ENCODE results near the gene LMNA. TPM values are rescaled to one million over a fixed set of nuclear protein-coding genes. Genes with fewer than 3 reads are reported as not detected.
"Not testable (repeated sequence)": the region's sequence is repeated elsewhere in the genome, so short reads cannot be mapped to it uniquely, and the experiment has no call there.

LMNA gene
- polyA plus RNA-seq, 3 donors, result 16.5 to 45.5 (median 24.7) TPM

DNA sequence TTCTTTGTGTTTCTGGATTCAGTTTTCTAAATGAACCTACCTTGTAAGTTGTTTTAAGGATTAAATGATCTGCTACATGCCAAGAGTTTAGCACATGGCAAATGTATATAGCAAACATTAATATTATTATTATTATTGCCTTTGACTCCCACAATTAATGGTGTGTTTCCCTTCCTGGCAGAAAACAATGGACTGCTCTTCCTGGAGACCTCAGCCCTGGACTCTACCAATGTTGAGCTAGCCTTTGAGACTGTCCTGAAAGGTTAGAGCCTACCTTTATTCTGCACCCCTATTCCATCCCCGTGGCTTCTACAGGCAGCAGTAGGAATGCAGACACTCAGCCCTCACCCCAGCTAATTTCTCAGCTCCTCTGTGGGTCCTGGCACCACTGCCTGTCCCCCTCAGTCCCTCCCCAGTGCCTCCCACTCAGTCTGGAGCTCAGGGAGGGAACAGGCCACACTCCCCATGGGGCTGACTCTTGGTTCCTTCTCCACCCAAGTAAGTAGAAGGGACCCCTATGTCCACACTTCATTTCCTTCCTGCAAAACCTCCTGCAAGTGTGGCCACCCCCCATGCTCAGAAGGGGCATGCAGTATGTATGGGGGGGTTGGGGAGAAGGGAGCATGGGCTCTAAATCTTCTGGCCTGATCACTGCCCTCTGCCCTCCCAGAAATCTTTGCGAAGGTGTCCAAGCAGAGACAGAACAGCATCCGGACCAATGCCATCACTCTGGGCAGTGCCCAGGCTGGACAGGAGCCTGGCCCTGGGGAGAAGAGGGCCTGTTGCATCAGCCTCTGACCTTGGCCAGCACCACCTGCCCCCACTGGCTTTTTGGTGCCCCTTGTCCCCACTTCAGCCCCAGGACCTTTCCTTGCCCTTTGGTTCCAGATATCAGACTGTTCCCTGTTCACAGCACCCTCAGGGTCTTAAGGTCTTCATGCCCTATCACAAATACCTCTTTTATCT, 44.7 kb upstream of the LMNA start:
- Mint-ChIP-seq H3K36me3 (no peaks in the 10 kb centered on the region), H3K9me3 (no peaks in the 10 kb centered on the region), H3K27ac (peak overlapping the region in 1 of 7 donors; percentile 53), H3K27me3 (ENCODE audit: low read depth in 3 of 3) (peaks cover 19 to 20% (median 20%) of the 10 kb centered on the region in 3 donors), H3K4me3 (no peak overlapping the region), H3K4me1 (peaks cover 4% of the 10 kb centered on the region)
- H3K9ac ChIP-seq (ENCODE audit: insufficient read depth, low read length, poor library complexity, severe bottlenecking), result no peak overlapping the region
- peaks cover 0 to 3% of the 10 kb centered on the region in 2 donors for H3K27me3 ChIP-seq (ENCODE audit: control insufficient read depth in 2 of 2, insufficient read depth in 2 of 2, low read length in 2 of 2)
- DNase-seq, result no peak
- H4K20me1 ChIP-seq (ENCODE audit: insufficient read depth, low read length), result no peaks in the 10 kb centered on the region
- no peak overlapping the region for H3K4me2 ChIP-seq (replicated peaks; ENCODE audit: extremely low read depth, low read length, poor library complexity, severe bottlenecking)
- 88% methylated on average over 2 of the region's 3 CpGs for WGBS (ENCODE audit: insufficient coverage)
- H3K79me2 ChIP-seq (ENCODE audit: insufficient read depth, low read length), result no peaks in the 10 kb centered on the region
- no peaks in the 10 kb centered on the region for H3K9me3 ChIP-seq (replicated peaks in 1 of 2; ENCODE audit: control insufficient read depth in 1 of 2, insufficient read depth in 1 of 2, low read length in 2 of 2)
- intact Hi-C loops (cut with micrococcal nuclease), result loop anchor here (5.0 to 10.0 kb wide), 3 partner anchors 65 to 245 kb away; partner anchors contain the start of gene KHDC4 (in 1 of the 2)
- no peaks in the 10 kb centered on the region for H3K4me1 ChIP-seq (ENCODE audit: control insufficient read depth in 1 of 2, insufficient read depth in 2 of 2, low read length in 2 of 2)
- H3K4me3 ChIP-seq (replicated peaks in 1 of 3; ENCODE audit: low read depth in 2 of 3, low read length in 3 of 3), result no peak overlapping the region
- H3K27ac ChIP-seq (ENCODE audit: low read depth in 1 of 2, low read length in 2 of 2), result no peak overlapping the region
- TF ChIP-seq, protein P1, sequence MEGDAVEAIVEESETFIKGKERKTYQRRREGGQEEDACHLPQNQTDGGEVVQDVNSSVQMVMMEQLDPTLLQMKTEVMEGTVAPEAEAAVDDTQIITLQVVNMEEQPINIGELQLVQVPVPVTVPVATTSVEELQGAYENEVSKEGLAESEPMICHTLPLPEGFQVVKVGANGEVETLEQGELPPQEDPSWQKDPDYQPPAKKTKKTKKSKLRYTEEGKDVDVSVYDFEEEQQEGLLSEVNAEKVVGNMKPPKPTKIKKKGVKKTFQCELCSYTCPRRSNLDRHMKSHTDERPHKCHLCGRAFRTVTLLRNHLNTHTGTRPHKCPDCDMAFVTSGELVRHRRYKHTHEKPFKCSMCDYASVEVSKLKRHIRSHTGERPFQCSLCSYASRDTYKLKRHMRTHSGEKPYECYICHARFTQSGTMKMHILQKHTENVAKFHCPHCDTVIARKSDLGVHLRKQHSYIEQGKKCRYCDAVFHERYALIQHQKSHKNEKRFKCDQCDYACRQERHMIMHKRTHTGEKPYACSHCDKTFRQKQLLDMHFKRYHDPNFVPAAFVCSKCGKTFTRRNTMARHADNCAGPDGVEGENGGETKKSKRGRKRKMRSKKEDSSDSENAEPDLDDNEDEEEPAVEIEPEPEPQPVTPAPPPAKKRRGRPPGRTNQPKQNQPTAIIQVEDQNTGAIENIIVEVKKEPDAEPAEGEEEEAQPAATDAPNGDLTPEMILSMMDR (IDR thresholded peaks at IDR 0.05), result no peak
- H2AFZ ChIP-seq (ENCODE audit: insufficient read depth, low read depth, low read length, poor library complexity, severe bottlenecking), result no peak overlapping the region
- H3K36me3 ChIP-seq (replicated peaks in 1 of 2; ENCODE audit: control insufficient read depth in 1 of 2, insufficient read depth in 2 of 2, low read length in 2 of 2), result no peaks in the 10 kb centered on the region

DNA sequence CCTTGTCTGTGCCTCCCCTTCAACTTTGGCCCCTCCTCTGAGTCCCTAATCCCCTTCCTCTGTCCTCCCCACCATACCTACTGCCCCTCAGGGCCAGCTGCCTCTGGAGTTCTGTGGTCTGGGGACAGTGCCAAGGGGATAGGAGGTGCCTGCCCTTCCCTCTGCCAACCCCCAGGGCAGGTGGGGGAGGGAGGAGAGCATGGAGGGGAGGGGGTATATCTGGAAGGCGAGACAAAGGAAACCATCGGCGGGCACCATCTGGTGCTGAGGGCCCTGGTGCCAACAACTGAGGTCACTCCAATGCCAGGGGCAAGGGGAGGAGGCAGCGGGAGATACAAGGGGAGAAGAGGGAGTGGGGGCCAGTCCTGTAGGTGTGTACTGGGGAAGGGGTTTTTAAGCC, 44.0 kb upstream of the LMNA start:
- Mint-ChIP-seq H3K4me1 (peaks cover 10% of the 10 kb centered on the region), H3K27me3 (ENCODE audit: low read depth in 3 of 3) (peaks cover 21 to 27% (median 26%) of the 10 kb centered on the region in 3 donors), H3K4me3 (no peak overlapping the region), H3K27ac (peak overlapping the region in 1 of 7 donors; percentile 53), H3K36me3 (no peaks in the 10 kb centered on the region), H3K9me3 (peaks cover 0 to 1% (median 0%) of the 10 kb centered on the region in 7 donors)
- H3K9me3 ChIP-seq (replicated peaks in 1 of 2; ENCODE audit: control insufficient read depth in 1 of 2, insufficient read depth in 1 of 2, low read length in 2 of 2), result no peaks in the 10 kb centered on the region
- H3K79me2 ChIP-seq (ENCODE audit: insufficient read depth, low read length), result no peaks in the 10 kb centered on the region
- no peak overlapping the region for H3K27ac ChIP-seq (ENCODE audit: low read depth in 1 of 2, low read length in 2 of 2)
- H2AFZ ChIP-seq (ENCODE audit: insufficient read depth, low read depth, low read length, poor library complexity, severe bottlenecking), result no peak overlapping the region
- intact Hi-C loops (cut with micrococcal nuclease), result loop anchor here in 1 of 2 donors (10.0 kb wide), 1 partner anchor 244 kb away; no protein-coding TSS in a partner anchor
- no peaks in the 10 kb centered on the region for H3K36me3 ChIP-seq (replicated peaks in 1 of 2; ENCODE audit: control insufficient read depth in 1 of 2, insufficient read depth in 2 of 2, low read length in 2 of 2)
- no peak overlapping the region for H3K4me3 ChIP-seq (replicated peaks in 1 of 3; ENCODE audit: low read depth in 2 of 3, low read length in 3 of 3)
- H3K9ac ChIP-seq (ENCODE audit: insufficient read depth, low read length, poor library complexity, severe bottlenecking), result no peak overlapping the region
- no peak overlapping the region for H3K4me2 ChIP-seq (replicated peaks; ENCODE audit: extremely low read depth, low read length, poor library complexity, severe bottlenecking)
- H3K4me1 ChIP-seq (ENCODE audit: control insufficient read depth in 1 of 2, insufficient read depth in 2 of 2, low read length in 2 of 2), result peaks cover 5% of the 10 kb centered on the region in 2 donors
- H4K20me1 ChIP-seq (ENCODE audit: insufficient read depth, low read length), result no peaks in the 10 kb centered on the region
- peaks cover 4 to 11% of the 10 kb centered on the region in 2 donors for H3K27me3 ChIP-seq (ENCODE audit: control insufficient read depth in 2 of 2, insufficient read depth in 2 of 2, low read length in 2 of 2)
- WGBS (ENCODE audit: insufficient coverage), result 56% methylated on average over 4 of the region's 4 CpGs
- TF ChIP-seq, protein P1 (IDR thresholded peaks at IDR 0.05), result no peak
- DNase-seq, result no peak

DNA sequence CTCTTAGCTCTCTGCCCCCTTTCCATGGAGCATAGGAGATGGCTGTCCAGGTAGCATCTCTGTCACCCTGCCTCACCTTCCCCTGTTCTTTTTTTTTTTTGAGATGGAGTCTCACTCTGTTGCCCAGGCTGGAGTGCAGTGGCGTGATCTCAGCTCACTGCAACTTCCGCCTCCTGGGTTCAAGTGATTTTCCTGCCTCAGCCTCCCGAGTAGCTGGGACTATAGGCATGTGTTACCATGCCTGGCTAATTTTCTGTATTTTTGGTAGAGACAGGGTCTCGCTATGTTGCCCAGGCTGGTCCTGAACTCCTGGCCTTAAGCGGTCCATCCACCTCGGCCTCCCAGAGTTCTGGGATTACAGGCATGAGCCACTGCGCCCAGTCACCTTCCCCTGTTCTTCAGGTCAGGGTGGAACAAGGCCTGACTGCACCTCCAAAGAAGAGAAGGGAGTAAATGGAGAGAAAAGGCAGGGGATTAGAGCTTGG, 43.1 kb upstream of the LMNA start:
- H3K36me3 ChIP-seq (replicated peaks in 1 of 2; ENCODE audit: control insufficient read depth in 1 of 2, insufficient read depth in 2 of 2, low read length in 2 of 2); H3K36me3 Mint-ChIP-seq; H3K9me3 Mint-ChIP-seq; H4K20me1 ChIP-seq (ENCODE audit: insufficient read depth, low read length); H3K4me3 ChIP-seq (replicated peaks in 1 of 3; ENCODE audit: low read depth in 2 of 3, low read length in 3 of 3); DNase-seq; H3K4me2 ChIP-seq (replicated peaks; ENCODE audit: extremely low read depth, low read length, poor library complexity, severe bottlenecking); H3K9me3 ChIP-seq (replicated peaks in 1 of 2; ENCODE audit: control insufficient read depth in 1 of 2, insufficient read depth in 1 of 2, low read length in 2 of 2); H3K9ac ChIP-seq (ENCODE audit: insufficient read depth, low read length, poor library complexity, severe bottlenecking); H3K4me3 Mint-ChIP-seq; H2AFZ ChIP-seq (ENCODE audit: insufficient read depth, low read depth, low read length, poor library complexity, severe bottlenecking); H3K79me2 ChIP-seq (ENCODE audit: insufficient read depth, low read length); H3K27ac ChIP-seq (ENCODE audit: low read depth in 1 of 2, low read length in 2 of 2): not testable (repeated sequence)
- Mint-ChIP-seq H3K27ac (peak overlapping the region in 1 of 7 donors; percentile 47), H3K4me1 (peaks cover 15% of the 10 kb centered on the region), H3K27me3 (ENCODE audit: low read depth in 3 of 3) (peaks cover 29 to 35% (median 33%) of the 10 kb centered on the region in 3 donors)
- Histone ChIP-seq H3K27me3 (ENCODE audit: control insufficient read depth in 2 of 2, insufficient read depth in 2 of 2, low read length in 2 of 2) (peaks cover 8 to 19% of the 10 kb centered on the region in 2 donors), H3K4me1 (ENCODE audit: control insufficient read depth in 1 of 2, insufficient read depth in 2 of 2, low read length in 2 of 2) (peaks cover 9 to 11% of the 10 kb centered on the region in 2 donors)
- intact Hi-C loops (cut with micrococcal nuclease), result loop anchor here in 1 of 2 donors (10.0 kb wide), 1 partner anchor 243 kb away; no protein-coding TSS in a partner anchor
- WGBS (ENCODE audit: insufficient coverage), result 89% methylated on average over 3 of the region's 7 CpGs

Measured in CD14-positive monocyte (primary cell).